DMS114 treated with DMSO at 0.1 percent for 48 hours (cell line): Measurements from ENCODE around the gene NOBOX.
A peak's percentile ranks its signal among the peaks of the same experiment; 100 is the strongest.
"Not testable (repeated sequence)": the region's sequence is repeated elsewhere in the genome, so short reads cannot be mapped to it uniquely, and the experiment has no call there.

Experiments used
- DNase-seq: peaks from one replicate; lab custom pipeline; 2025; ENCODE audit not compliant: unreplicated experiment; lab: John Stamatoyannopoulos, UW

Gene NOBOX

GRCh38 chr7:144391823-144392255 is 11.7 kb downstream of the NOBOX start:
- peak; percentile 62 for DNase-seq

GRCh38 chr7:144391014-144391413 is 12.5 kb downstream of the NOBOX start:
- no peak for DNase-seq

- no peak for DNase-seq
Observed at GRCh38 chr7:144390481-144390880, 13.0 kb downstream of the NOBOX start.

- DNase-seq = no peak
Observed at GRCh38 chr7:144388950-144389349, 14.5 kb downstream of the NOBOX start.

- no peak for DNase-seq
Observed at GRCh38 chr7:144386741-144387140, 16.8 kb downstream of the NOBOX start.

GRCh38 chr7:144384555-144385245 is 18.8 kb downstream of the NOBOX start:
- no peak for DNase-seq

GRCh38 chr7:144384071-144384470 is 19.4 kb downstream of the NOBOX start:
- no peak for DNase-seq

- DNase-seq = no peak
Observed at GRCh38 chr7:144379776-144380384, 23.6 kb downstream of the NOBOX start.

- DNase-seq = no peak
Observed at GRCh38 chr7:144378651-144379050, 24.8 kb downstream of the NOBOX start.

GRCh38 chr7:144369221-144369620 is 34.3 kb downstream of the NOBOX start:
- DNase-seq = not testable (repeated sequence)

GRCh38 chr7:144367250-144367649 is 36.2 kb downstream of the NOBOX start:
- not testable (repeated sequence) for DNase-seq

- not testable (repeated sequence) for DNase-seq
Observed at GRCh38 chr7:144365523-144365922, 38.0 kb downstream of the NOBOX start.

- DNase-seq = not testable (repeated sequence)
Observed at GRCh38 chr7:144362061-144362460, 41.4 kb downstream of the NOBOX start.

GRCh38 chr7:144356860-144357259 is 46.6 kb downstream of the NOBOX start:
- not testable (repeated sequence) for DNase-seq

GRCh38 chr7:144356185-144356584 is 47.3 kb downstream of the NOBOX start:
- DNase-seq = not testable (repeated sequence)

GRCh38 chr7:144355176-144355822 is 48.2 kb downstream of the NOBOX start, which contains the start of gene ARHGEF5:
ARHGEF5 (plus strand) TSS chr7:144355402; CDS start chr7:144362670, 7,268 bp downstream.
- not testable (repeated sequence) for DNase-seq

GRCh38 chr7:144351667-144352066 is 51.8 kb downstream of the NOBOX start:
- DNase-seq = not testable (repeated sequence)

GRCh38 chr7:144348625-144349024 is 54.9 kb downstream of the NOBOX start:
- DNase-seq = not testable (repeated sequence)
